ENCODE results near the gene NFKB1.
A peak's percentile ranks its signal among the peaks of the same experiment; 100 is the strongest.

The NFKB1 gene

GRCh38 chr4:102554992-102555391, 53.8 kb downstream of the NFKB1 start:
- TF ChIP-seq CTCF (IDR thresholded peaks at IDR 0.05; ENCODE audit: extremely low read depth, missing control alignments): no peak
- no peak for DNase-seq (ENCODE audit: low spot score)

- no peak for TF ChIP-seq CTCF (IDR thresholded peaks at IDR 0.05; ENCODE audit: extremely low read depth, missing control alignments)
- no peak for DNase-seq (ENCODE audit: low spot score)
These were observed 56.5 kb downstream of the NFKB1 start for GRCh38 chr4:102557636-102558035.

GRCh38 chr4:102560115-102560514, 59.0 kb downstream of the NFKB1 start:
- DNase-seq (ENCODE audit: low spot score): no peak
- TF ChIP-seq CTCF (IDR thresholded peaks at IDR 0.05; ENCODE audit: extremely low read depth, missing control alignments): no peak

- no peak for DNase-seq (ENCODE audit: low spot score)
- no peak for TF ChIP-seq CTCF (IDR thresholded peaks at IDR 0.05; ENCODE audit: extremely low read depth, missing control alignments)
These were observed 59.6 kb downstream of the NFKB1 start for GRCh38 chr4:102560571-102561341.

- no peak for DNase-seq (ENCODE audit: low spot score)
- TF ChIP-seq CTCF (IDR thresholded peaks at IDR 0.05; ENCODE audit: extremely low read depth, missing control alignments): no peak
These were observed 61.8 kb downstream of the NFKB1 start for GRCh38 chr4:102563000-102563399.

GRCh38 chr4:102564399-102565059, 63.4 kb downstream of the NFKB1 start:
- TF ChIP-seq CTCF (IDR thresholded peaks at IDR 0.05; ENCODE audit: extremely low read depth, missing control alignments): no peak
- DNase-seq (ENCODE audit: low spot score): peak; percentile 32

- DNase-seq (ENCODE audit: low spot score): no peak
- TF ChIP-seq CTCF (IDR thresholded peaks at IDR 0.05; ENCODE audit: extremely low read depth, missing control alignments): no peak
These were observed 64.5 kb downstream of the NFKB1 start for GRCh38 chr4:102565696-102566095.
